Activated T-cell treated with anti-CD3 and anti-CD28 coated beads for 1 hour (primary cell): ENCODE data around the gene CHPT1.

Experiments used
- DNase-seq: peaks from one replicate; pipeline ENCODE4 v3.0.0-alpha.2; 2020; ENCODE audit warnings: low read depth

Gene CHPT1

GRCh38 chr12:101763246-101763931, 65.9 kb downstream of the CHPT1 start:
- no peak for DNase-seq

DNA sequence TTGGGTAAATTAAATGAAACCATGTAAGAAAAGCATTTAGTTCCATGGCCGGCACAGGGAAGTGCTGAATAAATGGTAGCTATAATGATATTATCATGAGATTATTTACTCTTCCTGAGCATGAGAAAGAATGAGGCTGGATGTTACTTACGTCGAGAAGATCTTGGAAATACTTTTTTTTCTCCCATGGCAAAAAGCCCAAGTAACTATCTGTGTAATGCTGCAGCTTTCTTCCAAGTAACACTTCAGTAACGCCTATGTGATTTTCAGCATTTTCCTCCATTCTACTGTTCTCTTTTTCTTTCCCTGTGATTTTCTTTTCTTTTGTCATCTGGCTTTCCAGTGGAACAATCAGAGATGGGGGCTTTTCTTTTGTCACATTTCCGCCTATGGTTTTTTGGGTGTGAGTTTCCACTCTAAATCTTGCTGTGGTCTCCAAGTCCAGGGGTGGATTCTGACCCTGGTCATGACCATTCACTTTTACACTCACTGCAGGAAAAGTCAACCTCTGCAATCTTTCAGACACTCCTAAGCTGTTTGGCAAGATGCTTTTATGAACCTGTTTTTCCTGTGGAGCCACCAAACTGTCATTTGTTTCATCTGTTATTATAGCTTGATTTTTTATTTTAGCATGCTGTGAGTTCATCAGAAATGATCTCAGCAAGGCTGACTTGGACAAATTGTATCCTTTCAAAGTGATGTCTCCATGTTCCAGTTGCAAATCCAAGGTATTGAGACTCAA, 66.8 kb downstream of the CHPT1 start:
- DNase-seq: no peak

DNA sequence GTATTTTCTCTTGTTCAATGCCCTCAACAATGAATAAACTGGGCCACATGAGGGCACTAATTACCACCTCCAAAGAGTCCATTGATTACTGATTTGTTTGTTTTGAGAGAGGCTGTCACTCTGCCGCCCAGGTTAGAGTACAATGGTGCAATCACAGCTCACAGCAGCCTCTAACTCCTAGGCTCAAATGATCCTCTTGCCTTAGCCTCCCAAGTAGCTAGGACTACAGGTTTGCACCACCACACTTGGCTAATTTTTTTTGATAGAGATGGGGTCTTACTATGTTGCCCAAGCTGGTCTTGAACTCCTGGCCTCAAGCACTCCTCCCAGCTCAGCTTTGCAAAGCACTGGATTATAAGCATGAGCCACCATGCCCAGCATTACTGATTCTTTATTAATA, 70.1 kb downstream of the CHPT1 start:
- no peak for DNase-seq

DNA sequence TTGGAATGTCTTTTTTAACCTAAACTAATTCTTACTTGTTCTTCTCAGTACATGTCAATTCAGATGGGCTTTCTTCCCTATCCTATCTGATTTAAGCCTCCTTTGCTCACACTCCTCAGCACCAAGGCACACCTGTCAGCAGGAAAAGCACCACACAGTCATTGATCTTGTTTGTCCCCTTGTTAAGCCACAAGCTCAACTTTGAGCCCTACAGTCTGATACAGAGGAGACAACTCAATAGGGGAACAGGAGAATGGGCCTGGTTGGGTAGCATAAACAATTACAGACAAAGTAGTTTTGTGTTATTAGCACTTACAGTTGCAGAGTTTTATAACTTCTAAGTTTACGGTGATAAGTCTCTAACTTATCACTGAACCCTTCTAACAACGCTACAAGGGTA, 71.3 kb downstream of the CHPT1 start:
- DNase-seq: no peak

DNA sequence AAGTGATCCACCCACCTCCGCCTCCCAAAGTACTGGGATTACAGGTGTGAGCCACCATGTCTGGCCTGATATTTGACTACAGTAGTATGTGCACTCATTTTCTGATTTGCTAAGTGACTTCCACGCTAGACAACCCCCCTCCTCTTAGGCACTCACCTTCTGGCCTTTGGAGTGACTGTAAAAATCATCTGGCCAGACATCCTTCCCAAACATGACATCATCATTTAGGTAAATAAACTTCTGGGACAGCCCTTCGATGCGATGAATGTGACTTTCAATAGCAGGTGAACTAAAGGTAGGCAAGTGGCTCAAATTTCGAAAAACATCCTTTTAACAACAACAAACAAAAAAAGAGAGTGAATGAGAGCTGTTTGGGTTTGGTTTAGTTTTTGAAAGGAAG, 72.4 kb downstream of the CHPT1 start:
- DNase-seq: no peak

DNA sequence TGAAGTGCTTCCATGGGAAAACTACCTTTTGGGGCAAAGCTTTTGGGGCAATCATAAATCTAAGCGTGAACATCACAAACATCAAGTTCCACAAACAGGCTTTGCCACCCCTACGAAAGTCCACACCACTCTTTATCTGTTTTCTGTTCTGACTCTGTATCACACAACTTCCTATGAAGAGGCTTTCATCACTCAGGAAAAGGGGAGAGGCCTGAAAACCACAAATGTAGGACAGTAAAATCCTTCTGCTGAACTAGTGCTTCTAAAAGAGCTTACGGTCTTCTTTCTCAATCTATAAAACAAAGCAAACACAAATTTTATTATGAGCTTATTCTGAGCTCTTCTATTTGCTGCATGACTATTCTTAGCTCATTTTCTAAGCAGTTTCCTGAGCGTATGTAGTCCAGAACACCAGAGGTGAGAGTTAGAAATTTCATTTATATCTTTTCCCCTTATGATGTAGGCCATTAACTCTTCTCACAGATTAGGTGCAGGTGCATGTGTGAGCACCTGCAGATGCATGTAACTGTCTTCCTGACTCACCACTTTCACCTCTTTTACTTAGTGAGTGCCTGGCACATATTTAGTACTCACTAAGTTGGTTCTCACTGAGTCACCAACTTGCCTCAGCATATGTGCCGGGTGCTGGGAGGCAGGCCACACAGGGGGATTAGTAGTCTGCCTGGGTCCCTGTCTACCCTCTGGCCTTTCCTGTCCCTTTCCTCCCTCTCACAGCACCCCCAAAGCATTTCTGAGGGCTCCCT, 74.8 kb downstream of the CHPT1 start:
- no peak for DNase-seq

DNA sequence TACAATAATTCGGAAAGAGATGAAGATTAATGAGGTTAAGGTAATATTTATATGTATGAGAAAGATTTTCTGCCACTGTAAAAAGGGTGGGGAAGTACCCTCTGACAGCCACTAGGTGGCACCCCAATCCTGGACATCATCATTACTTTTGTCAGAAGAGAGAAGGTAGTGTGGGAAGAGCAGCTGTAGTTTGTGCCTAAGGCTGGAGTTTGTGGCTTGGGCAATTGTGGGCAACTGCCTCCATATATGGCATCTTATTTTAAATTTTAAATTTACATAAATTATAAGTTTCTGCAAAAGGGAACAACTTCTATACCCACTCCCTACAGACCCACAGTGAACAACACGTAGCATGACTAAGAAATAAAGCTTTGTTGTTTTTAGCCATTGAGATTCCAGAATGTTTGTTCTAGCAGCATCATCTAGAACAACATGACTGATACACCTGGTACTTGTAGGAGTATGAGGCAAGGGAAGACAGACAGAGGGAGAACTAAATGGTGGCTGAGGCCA, 76.3 kb downstream of the CHPT1 start:
- peak; percentile 58 for DNase-seq

DNA sequence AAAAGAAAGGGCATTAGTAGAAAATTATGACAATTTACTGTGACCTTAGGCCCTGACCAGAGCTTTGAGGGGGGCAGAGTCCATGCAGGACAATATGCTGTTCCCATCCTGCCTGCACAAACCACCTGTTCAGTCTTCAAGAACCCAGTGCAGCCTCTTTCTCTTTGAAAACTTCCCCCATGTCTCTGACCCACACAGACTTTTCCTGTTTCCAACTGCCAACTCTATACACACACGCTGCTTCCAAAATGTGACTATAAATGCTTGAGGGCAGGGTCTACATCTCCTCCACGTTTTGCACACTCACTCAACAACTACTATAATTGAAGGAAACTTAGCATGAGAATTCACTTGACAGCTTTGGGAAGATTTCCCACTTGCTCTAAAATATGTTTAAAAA, 78.4 kb downstream of the CHPT1 start:
- no peak for DNase-seq

GRCh38 chr12:101777485-101777884, 80.0 kb downstream of the CHPT1 start:
- DNase-seq: no peak

DNA sequence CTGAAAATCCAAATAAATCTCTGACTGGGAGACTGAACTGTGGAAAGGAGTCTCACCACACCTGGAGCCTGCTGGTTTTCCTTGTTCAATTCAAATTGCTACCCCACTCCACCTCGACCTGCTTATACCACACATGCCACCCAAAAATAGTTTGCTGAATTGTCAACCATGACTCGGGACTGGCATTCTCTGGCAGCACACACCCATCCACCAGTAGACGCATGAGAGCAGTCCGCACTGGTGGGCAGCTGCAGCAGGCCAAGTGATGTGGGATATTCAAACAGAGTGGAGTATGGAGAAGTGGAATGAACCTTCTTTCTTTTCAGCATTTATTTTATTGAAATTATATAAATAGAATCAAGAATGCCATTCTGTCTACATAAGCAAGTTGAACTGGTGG, 80.5 kb downstream of the CHPT1 start:
- no peak for DNase-seq
